Activated naive CD4-positive, alpha-beta T cell treated with anti-CD3 and anti-CD28 coated beads, Interleukin-2, amount 10 ng/mL, durations not matched to agents 7 days and 5 days (primary cell): ENCODE measurements around the gene SMIM45.

Experiments
- CTCF ChIA-PET: fragments of 350-600 bp; sonication (Branson Sonifier 250); formaldehyde crosslinking; loops from one replicate; lab custom pipeline; 2021; ENCODE audit warnings: antibody characterized with exemption; lab: Charles Lee
- DNase-seq: peaks from one replicate; pipeline ENCODE4 v3.0.0-alpha.2; 2020
- H3K27ac Mint-ChIP-seq: one replicate; pipeline ENCODE4 v1.8.0; 2021; ENCODE audit warnings: mild to moderate bottlenecking, moderate library complexity, mixed read lengths
- H3K27me3 Mint-ChIP-seq: one replicate; pipeline ENCODE4 v1.8.0; 2021; ENCODE audit warnings: mild to moderate bottlenecking, mixed read lengths
- H3K36me3 Mint-ChIP-seq: one replicate; pipeline ENCODE4 v1.8.0; 2021; ENCODE audit warnings: mixed read lengths
- H3K4me1 Mint-ChIP-seq: one replicate; pipeline ENCODE4 v1.8.0; 2021; ENCODE audit warnings: mixed read lengths
- H3K4me3 Mint-ChIP-seq: one replicate; pipeline ENCODE4 v1.8.0; 2021; ENCODE audit warnings: mild to moderate bottlenecking, moderate library complexity, mixed read lengths
- H3K9me3 Mint-ChIP-seq: one replicate; pipeline ENCODE4 v1.8.0; 2021; ENCODE audit warnings: mixed read lengths

Gene SMIM45

GRCh38 chr22:42001121-42001520 is 49.2 kb downstream of the SMIM45 start:
- no peak overlapping the region for H3K27ac Mint-ChIP-seq
- CTCF ChIA-PET: no interaction called here
- peaks cover 36% of the 10 kb centered on the region for H3K27me3 Mint-ChIP-seq
- no peak for DNase-seq
- no peak overlapping the region for H3K4me3 Mint-ChIP-seq
- H3K36me3 Mint-ChIP-seq: peaks cover 15% of the 10 kb centered on the region
- peaks cover 31% of the 10 kb centered on the region for H3K4me1 Mint-ChIP-seq
- H3K9me3 Mint-ChIP-seq: peaks cover 9% of the 10 kb centered on the region

- Mint-ChIP-seq H3K4me3 (no peak overlapping the region), H3K4me1 (peaks cover 31% of the 10 kb centered on the region), H3K27me3 (peaks cover 32% of the 10 kb centered on the region), H3K9me3 (peaks cover 9% of the 10 kb centered on the region), H3K36me3 (peaks cover 15% of the 10 kb centered on the region), H3K27ac (no peak overlapping the region)
- DNase-seq: no peak
- CTCF ChIA-PET: no interaction called here
Measured at GRCh38 chr22:42001706-42002105, 49.8 kb downstream of the SMIM45 start.

GRCh38 chr22:42007922-42008321 is 56.0 kb downstream of the SMIM45 start:
- Mint-ChIP-seq H3K4me1 (no peaks in the 10 kb centered on the region), H3K4me3 (no peak overlapping the region), H3K9me3 (peaks cover 29% of the 10 kb centered on the region), H3K27me3 (peaks cover 36% of the 10 kb centered on the region), H3K36me3 (peaks cover 12% of the 10 kb centered on the region), H3K27ac (no peak overlapping the region)
- DNase-seq: no peak
- CTCF ChIA-PET: no interaction called here
